ENCODE measurements around the gene KRTAP2-4. TPM values are rescaled to one million over a fixed set of nuclear protein-coding genes. Genes with fewer than 3 reads are reported as not detected.

KRTAP2-4 gene
- total and polyA plus RNA-seq, 2 donors (not counting 1 experiment from before 2014, with no cell fraction given): not detected

GRCh38 chr17:41016578-41017215, 49.0 kb downstream of the KRTAP2-4 start:
- no peaks in the 10 kb centered on the region for H3K9me3 ChIP-seq (ENCODE audit: control insufficient read depth, insufficient read depth, low read depth, low read length)
- H3K79me2 ChIP-seq (ENCODE audit: control insufficient read depth, insufficient read depth, low read length): no peaks in the 10 kb centered on the region
- TF ChIP-seq EZH2 (IDR thresholded peaks at IDR 0.05; ENCODE audit: low read length, missing control alignments) (no peak), CTCF (conservative IDR thresholded peaks at IDR 0.05 in 1 of 2, IDR thresholded peaks at IDR 0.05 in 1 of 2; ENCODE audit: low read depth in 1 of 2, low read length in 2 of 2) (no peak)
- H3K27me3 ChIP-seq (ENCODE audit: control insufficient read depth, insufficient read depth, low read length): no peaks in the 10 kb centered on the region
- H3K36me3 ChIP-seq (ENCODE audit: control insufficient read depth, insufficient read depth, low read length): no peaks in the 10 kb centered on the region
- peaks cover 2% of the 10 kb centered on the region for H3K4me1 ChIP-seq (ENCODE audit: control insufficient read depth, extremely low read depth, insufficient read depth, low read length)
- H3K4me3 ChIP-seq (replicated peaks in 1 of 4; ENCODE audit: control extremely low read depth in 1 of 4, insufficient read depth in 1 of 4, low read depth in 3 of 4, low read length in 4 of 4): no peak overlapping the region
- no peak overlapping the region for H3K4me2 ChIP-seq (ENCODE audit: extremely low read depth, insufficient read depth, low read length)
- no peak overlapping the region for H3K27ac ChIP-seq (ENCODE audit: insufficient read depth, low read length)
- no peak for DNase-seq (ENCODE audit: low read depth in 2 of 2)
- H3K9ac ChIP-seq (ENCODE audit: insufficient read depth, low read length): no peak overlapping the region
- H2AFZ ChIP-seq (ENCODE audit: low read length): no peak overlapping the region
- no peaks in the 10 kb centered on the region for H4K20me1 ChIP-seq (ENCODE audit: control insufficient read depth, extremely low read depth, insufficient read depth, low read length)

- Histone ChIP-seq H3K27ac (ENCODE audit: insufficient read depth, low read length) (no peak overlapping the region), H4K20me1 (ENCODE audit: control insufficient read depth, extremely low read depth, insufficient read depth, low read length) (no peaks in the 10 kb centered on the region), H3K36me3 (ENCODE audit: control insufficient read depth, insufficient read depth, low read length) (no peaks in the 10 kb centered on the region), H2AFZ (ENCODE audit: low read length) (no peak overlapping the region), H3K9me3 (ENCODE audit: control insufficient read depth, insufficient read depth, low read depth, low read length) (no peaks in the 10 kb centered on the region), H3K4me1 (ENCODE audit: control insufficient read depth, extremely low read depth, insufficient read depth, low read length) (peaks cover 2% of the 10 kb centered on the region), H3K79me2 (ENCODE audit: control insufficient read depth, insufficient read depth, low read length) (no peaks in the 10 kb centered on the region), H3K4me2 (ENCODE audit: extremely low read depth, insufficient read depth, low read length) (no peak overlapping the region), H3K9ac (ENCODE audit: insufficient read depth, low read length) (no peak overlapping the region), H3K4me3 (replicated peaks in 1 of 4; ENCODE audit: control extremely low read depth in 1 of 4, insufficient read depth in 1 of 4, low read depth in 3 of 4, low read length in 4 of 4) (no peak overlapping the region), H3K27me3 (ENCODE audit: control insufficient read depth, insufficient read depth, low read length) (no peaks in the 10 kb centered on the region)
- no peak for DNase-seq (ENCODE audit: low read depth in 2 of 2)
- no peak for TF ChIP-seq EZH2 (IDR thresholded peaks at IDR 0.05; ENCODE audit: low read length, missing control alignments)
- TF ChIP-seq CTCF (conservative IDR thresholded peaks at IDR 0.05 in 1 of 2, IDR thresholded peaks at IDR 0.05 in 1 of 2; ENCODE audit: low read depth in 1 of 2, low read length in 2 of 2): no peak
Observed at GRCh38 chr17:41015454-41015853, 50.2 kb downstream of the KRTAP2-4 start.

Other genes starting within 250 kb of the KRTAP2-4 start
Only the 30 nearest of the 39 such genes appear.
- gene KRT20, start 180.6 kb downstream of the KRTAP2-4 start, total RNA-seq: not detected in 2 replicates
- gene KRT20, start 180.6 kb downstream of the KRTAP2-4 start, polyA plus RNA-seq: not detected in 2 replicates
- not detected in 2 replicates for gene KRT23, start 128.2 kb downstream of the KRTAP2-4 start, total RNA-seq
- 0.11 and 0.17 TPM in 2 replicates for gene KRT23, start 128.2 kb downstream of the KRTAP2-4 start, polyA plus RNA-seq
- 0.26 and 0.33 TPM in 2 replicates for gene KRT39, start 98.9 kb downstream of the KRTAP2-4 start, total RNA-seq
- gene KRT39, start 98.9 kb downstream of the KRTAP2-4 start, polyA plus RNA-seq: 0.19 and 0.22 TPM in 2 replicates
- not detected in 2 replicates for gene KRT40, start 81.6 kb downstream of the KRTAP2-4 start, total RNA-seq
- gene KRT40, start 81.6 kb downstream of the KRTAP2-4 start, polyA plus RNA-seq: 0.03 and 0.05 TPM in 2 replicates
- gene KRTAP3-3, start 71.7 kb downstream of the KRTAP2-4 start, total RNA-seq: not detected in 2 replicates
- gene KRTAP3-3, start 71.7 kb downstream of the KRTAP2-4 start, polyA plus RNA-seq: not detected in 2 replicates
- not detected in 2 replicates for gene KRTAP3-2, start 66.0 kb downstream of the KRTAP2-4 start, total RNA-seq
- not detected in 2 replicates for gene KRTAP3-2, start 66.0 kb downstream of the KRTAP2-4 start, polyA plus RNA-seq
- not detected in 2 replicates for gene KRTAP3-1, start 56.8 kb downstream of the KRTAP2-4 start, total RNA-seq
- gene KRTAP3-1, start 56.8 kb downstream of the KRTAP2-4 start, polyA plus RNA-seq: not detected in 2 replicates
- 0.17 TPM in 1 of 2 replicates, not detected in the other for gene KRTAP1-5, start 38.7 kb downstream of the KRTAP2-4 start, total RNA-seq
- 6.2 and 6.3 TPM in 2 replicates for gene KRTAP1-5, start 38.7 kb downstream of the KRTAP2-4 start, polyA plus RNA-seq
- not detected in 2 replicates for gene KRTAP1-4, start 35.7 kb downstream of the KRTAP2-4 start, total RNA-seq
- not detected in 2 replicates for gene KRTAP1-4, start 35.7 kb downstream of the KRTAP2-4 start, polyA plus RNA-seq
- gene KRTAP1-3, start 31.0 kb downstream of the KRTAP2-4 start, total RNA-seq: not detected in 2 replicates
- not detected in 2 replicates for gene KRTAP1-3, start 31.0 kb downstream of the KRTAP2-4 start, polyA plus RNA-seq
- gene KRTAP1-1, start 24.4 kb downstream of the KRTAP2-4 start, total RNA-seq: not detected in 2 replicates
- 0.25 and 0.64 TPM in 2 replicates for gene KRTAP1-1, start 24.4 kb downstream of the KRTAP2-4 start, polyA plus RNA-seq
- not detected in 2 replicates for gene KRTAP2-1, start 18.6 kb downstream of the KRTAP2-4 start, total RNA-seq
- gene KRTAP2-1, start 18.6 kb downstream of the KRTAP2-4 start, polyA plus RNA-seq: not detected in 2 replicates
- not detected in 2 replicates for gene KRTAP2-2, start 10.6 kb downstream of the KRTAP2-4 start, total RNA-seq
- gene KRTAP2-2, start 10.6 kb downstream of the KRTAP2-4 start, polyA plus RNA-seq: not detected in 2 replicates
- gene KRTAP2-3, start 5.8 kb downstream of the KRTAP2-4 start, total RNA-seq: not detected in 2 replicates
- 0.84 and 2.6 TPM in 2 replicates for gene KRTAP2-3, start 5.8 kb downstream of the KRTAP2-4 start, polyA plus RNA-seq
- gene KRTAP4-7, start 18.3 kb upstream of the KRTAP2-4 start, total RNA-seq: not detected in 2 replicates
- not detected in 2 replicates for gene KRTAP4-7, start 18.3 kb upstream of the KRTAP2-4 start, polyA plus RNA-seq
- not detected in 2 replicates for gene KRTAP4-8, start 32.3 kb upstream of the KRTAP2-4 start, total RNA-seq
- not detected in 2 replicates for gene KRTAP4-8, start 32.3 kb upstream of the KRTAP2-4 start, polyA plus RNA-seq
- not detected in 2 replicates for gene KRTAP4-16, start 36.3 kb upstream of the KRTAP2-4 start, total RNA-seq
- gene KRTAP4-16, start 36.3 kb upstream of the KRTAP2-4 start, polyA plus RNA-seq: not detected in 2 replicates
- gene KRTAP4-9, start 39.5 kb upstream of the KRTAP2-4 start, total RNA-seq: not detected in 2 replicates
- not detected in 2 replicates for gene KRTAP4-9, start 39.5 kb upstream of the KRTAP2-4 start, polyA plus RNA-seq
- gene KRTAP4-11, start 52.5 kb upstream of the KRTAP2-4 start, total RNA-seq: not detected in 2 replicates
- not detected in 2 replicates for gene KRTAP4-11, start 52.5 kb upstream of the KRTAP2-4 start, polyA plus RNA-seq
- gene KRTAP4-12, start 58.3 kb upstream of the KRTAP2-4 start, total RNA-seq: not detected in 2 replicates
- 0.23 TPM in 1 of 2 replicates, not detected in the other for gene KRTAP4-12, start 58.3 kb upstream of the KRTAP2-4 start, polyA plus RNA-seq
- gene KRTAP4-6, start 74.7 kb upstream of the KRTAP2-4 start, total RNA-seq: not detected in 2 replicates
- gene KRTAP4-6, start 74.7 kb upstream of the KRTAP2-4 start, polyA plus RNA-seq: not detected in 2 replicates
- gene KRTAP4-5, start 83.9 kb upstream of the KRTAP2-4 start, total RNA-seq: not detected in 2 replicates
- not detected in 2 replicates for gene KRTAP4-5, start 83.9 kb upstream of the KRTAP2-4 start, polyA plus RNA-seq
- gene KRTAP4-4, start 94.9 kb upstream of the KRTAP2-4 start, total RNA-seq: not detected in 2 replicates
- gene KRTAP4-4, start 94.9 kb upstream of the KRTAP2-4 start, polyA plus RNA-seq: not detected in 2 replicates
- not detected in 2 replicates for gene KRTAP4-3, start 102.3 kb upstream of the KRTAP2-4 start, total RNA-seq
- not detected in 2 replicates for gene KRTAP4-3, start 102.3 kb upstream of the KRTAP2-4 start, polyA plus RNA-seq
- gene KRTAP4-2, start 112.3 kb upstream of the KRTAP2-4 start, total RNA-seq: not detected in 2 replicates
- gene KRTAP4-2, start 112.3 kb upstream of the KRTAP2-4 start, polyA plus RNA-seq: not detected in 2 replicates
- gene KRTAP4-1, start 119.0 kb upstream of the KRTAP2-4 start, total RNA-seq: not detected in 2 replicates
- not detected in 2 replicates for gene KRTAP4-1, start 119.0 kb upstream of the KRTAP2-4 start, polyA plus RNA-seq
- not detected in 2 replicates for gene KRTAP9-1, start 124.0 kb upstream of the KRTAP2-4 start, total RNA-seq
- not detected in 2 replicates for gene KRTAP9-1, start 124.0 kb upstream of the KRTAP2-4 start, polyA plus RNA-seq
- gene KRTAP9-2, start 160.8 kb upstream of the KRTAP2-4 start, total RNA-seq: not detected in 2 replicates
- gene KRTAP9-2, start 160.8 kb upstream of the KRTAP2-4 start, polyA plus RNA-seq: not detected in 2 replicates
- not detected in 2 replicates for gene KRTAP9-3, start 166.6 kb upstream of the KRTAP2-4 start, total RNA-seq
- gene KRTAP9-3, start 166.6 kb upstream of the KRTAP2-4 start, polyA plus RNA-seq: not detected in 2 replicates
- not detected in 2 replicates for gene KRTAP9-8, start 172.1 kb upstream of the KRTAP2-4 start, total RNA-seq
- gene KRTAP9-8, start 172.1 kb upstream of the KRTAP2-4 start, polyA plus RNA-seq: not detected in 2 replicates